ENCODE data around the gene GPR85.
"Not testable (repeated sequence)": the region's sequence is repeated elsewhere in the genome, so short reads cannot be mapped to it uniquely, and the experiment has no call there.

- TF ChIP-seq SREBF2 (IDR thresholded peaks at IDR 0.05); REST (IDR thresholded peaks at IDR 0.05); CTCF (IDR thresholded peaks at IDR 0.05); ZC3H11A (IDR thresholded peaks at IDR 0.05); RNF2 (IDR thresholded peaks at IDR 0.05; ENCODE audit: borderline replicate concordance, low read depth); RFX5 (IDR thresholded peaks at IDR 0.05); CBX2 (IDR thresholded peaks at IDR 0.05; ENCODE audit: borderline replicate concordance, low read depth); RCOR1 (IDR thresholded peaks at IDR 0.05; ENCODE audit: low read depth, low read length); RAD21 (conservative IDR thresholded peaks at IDR 0.05 in 1 of 2, IDR thresholded peaks at IDR 0.05 in 1 of 2); PHF8 (IDR thresholded peaks at IDR 0.05; ENCODE audit: borderline replicate concordance, low read depth); EP300 (IDR thresholded peaks at IDR 0.05); MAX (IDR thresholded peaks at IDR 0.05); POLR2A (IDR thresholded peaks at IDR 0.05; ENCODE audit: low read length); PBX3 (IDR thresholded peaks at IDR 0.05): not testable (repeated sequence)
Measured at GRCh38 chr7:113049221-113049620, 37.4 kb downstream of the GPR85 start.
